OCI-LY1 (cell line): ENCODE data around the gene RAB3C.

Experiments
- H2AFZ ChIP-seq: fragments of 200-600 bp; sonication (generic), shearing (Covaris generic); 2 replicates; pipeline ENCODE4 v1.6.0; 2014; ENCODE audit warnings: antibody characterized with exemption, mild to moderate bottlenecking, low read length
- H3F3A ChIP-seq: fragments of 200-600 bp; sonication (generic), shearing (Covaris generic); 2 replicates; pipeline ENCODE4 v1.6.0; 2014; ENCODE audit warnings: mild to moderate bottlenecking, antibody characterized with exemption, low read length, moderate library complexity; ENCODE audit not compliant: insufficient read depth
- H3K27ac ChIP-seq: fragments of 200-600 bp; sonication (generic); 2 replicates; pipeline ENCODE4 v1.5.1; 2014; ENCODE audit warnings: low read length, mixed run types, mild to moderate bottlenecking, low read depth; ENCODE audit not compliant: poor library complexity, severe bottlenecking
- H3K27me3 ChIP-seq: fragments of 200-600 bp; sonication (generic); 2 replicates; pipeline ENCODE4 v1.6.0; 2014; ENCODE audit warnings: antibody characterized with exemption, mild to moderate bottlenecking, low read length, moderate library complexity; ENCODE audit not compliant: insufficient read depth
- H3K36me3 ChIP-seq: fragments of 200-600 bp; sonication (generic); 2 replicates; pipeline ENCODE4 v1.6.1; 2014; ENCODE audit warnings: mild to moderate bottlenecking, antibody characterized with exemption, low read length, moderate library complexity, mixed read lengths; ENCODE audit not compliant: insufficient read depth
- H3K4me1 ChIP-seq: fragments of 200-600 bp; sonication (generic); 2 replicates; pipeline ENCODE4 v1.5.1; 2014; ENCODE audit warnings: mild to moderate bottlenecking, low read length, moderate library complexity; ENCODE audit not compliant: insufficient read depth, severe bottlenecking
- H3K4me2 ChIP-seq: fragments of 200-600 bp; sonication (generic), shearing (Covaris generic); 2 replicates; pipeline ENCODE4 v1.6.1; 2014; ENCODE audit warnings: low read length
- H3K4me3 ChIP-seq: fragments of 200-600 bp; sonication (generic); 2 replicates; pipeline ENCODE4 v1.5.1; 2014; ENCODE audit warnings: low read length, low read depth, mild to moderate bottlenecking, mixed read lengths; ENCODE audit not compliant: poor library complexity, severe bottlenecking
- H3K79me2 ChIP-seq: fragments of 200-600 bp; shearing (Covaris generic); 2 replicates; pipeline ENCODE4 v1.6.1; 2016; ENCODE audit warnings: mixed run types, low read length, mixed read lengths; ENCODE audit not compliant: insufficient read depth
- H3K9ac ChIP-seq: fragments of 200-600 bp; sonication (generic), shearing (Covaris generic); 2 replicates; pipeline ENCODE4 v1.6.1; 2014; ENCODE audit warnings: mild to moderate bottlenecking, low read length, mixed read lengths
- H3K9me2 ChIP-seq: fragments of 200-600 bp; sonication (generic), shearing (Covaris generic); 2 replicates; pipeline ENCODE4 v1.6.1; 2014; ENCODE audit warnings: low read depth, mild to moderate bottlenecking, low read length, mixed read lengths
- H3K9me3 ChIP-seq: fragments of 200-600 bp; shearing (Covaris generic); 2 replicates; pipeline ENCODE4 v1.6.1; 2014; ENCODE audit warnings: low read length, mixed read lengths
- H4K20me1 ChIP-seq: fragments of 200-600 bp; sonication (generic), shearing (Covaris generic); 2 replicates; pipeline ENCODE4 v1.6.0; 2016; ENCODE audit warnings: mild to moderate bottlenecking, low read length; ENCODE audit not compliant: insufficient read depth
- EZH2 ChIP-seq: fragments of 200-600 bp; sonication (generic), shearing (Covaris generic); IDR thresholded peaks from 2 replicates; pipeline ENCODE4 v1.8.0; 2017; ENCODE audit warnings: borderline replicate concordance, mixed run types, mild to moderate bottlenecking, antibody characterized with exemption, low read length, moderate library complexity, mixed read lengths
- TF ChIP-seq, protein P1 (sequence below): fragments of 200-600 bp; sonication (generic), shearing (Covaris generic); IDR thresholded peaks from 2 replicates; pipeline ENCODE4 v1.5.1; 2017; ENCODE audit warnings: mild to moderate bottlenecking, antibody characterized with exemption, low read length, moderate library complexity, mixed read lengths

RAB3C gene

DNA sequence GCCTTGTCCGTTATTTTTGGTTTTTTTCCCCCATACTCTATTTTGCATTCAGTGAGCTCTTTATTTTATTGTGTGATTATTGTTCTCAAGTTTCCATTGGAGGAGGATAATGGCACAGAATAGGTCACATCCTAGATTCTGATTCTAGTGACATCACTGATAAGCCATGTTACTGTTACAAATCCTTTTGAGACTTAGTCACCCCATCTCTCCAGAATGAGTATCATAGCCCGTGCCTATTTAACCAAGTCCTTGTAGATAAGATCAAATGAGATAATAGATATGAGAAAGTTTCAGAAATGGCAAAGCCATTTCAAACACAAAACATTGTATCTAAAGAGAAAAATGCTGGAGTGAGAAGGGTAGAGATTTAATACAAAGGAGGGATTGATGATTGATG lies 242.6 kb downstream of the RAB3C start:
- H3K9ac ChIP-seq, result no peak overlapping the region
- TF ChIP-seq, protein P1, sequence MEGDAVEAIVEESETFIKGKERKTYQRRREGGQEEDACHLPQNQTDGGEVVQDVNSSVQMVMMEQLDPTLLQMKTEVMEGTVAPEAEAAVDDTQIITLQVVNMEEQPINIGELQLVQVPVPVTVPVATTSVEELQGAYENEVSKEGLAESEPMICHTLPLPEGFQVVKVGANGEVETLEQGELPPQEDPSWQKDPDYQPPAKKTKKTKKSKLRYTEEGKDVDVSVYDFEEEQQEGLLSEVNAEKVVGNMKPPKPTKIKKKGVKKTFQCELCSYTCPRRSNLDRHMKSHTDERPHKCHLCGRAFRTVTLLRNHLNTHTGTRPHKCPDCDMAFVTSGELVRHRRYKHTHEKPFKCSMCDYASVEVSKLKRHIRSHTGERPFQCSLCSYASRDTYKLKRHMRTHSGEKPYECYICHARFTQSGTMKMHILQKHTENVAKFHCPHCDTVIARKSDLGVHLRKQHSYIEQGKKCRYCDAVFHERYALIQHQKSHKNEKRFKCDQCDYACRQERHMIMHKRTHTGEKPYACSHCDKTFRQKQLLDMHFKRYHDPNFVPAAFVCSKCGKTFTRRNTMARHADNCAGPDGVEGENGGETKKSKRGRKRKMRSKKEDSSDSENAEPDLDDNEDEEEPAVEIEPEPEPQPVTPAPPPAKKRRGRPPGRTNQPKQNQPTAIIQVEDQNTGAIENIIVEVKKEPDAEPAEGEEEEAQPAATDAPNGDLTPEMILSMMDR, result no peak
- TF ChIP-seq EZH2, result no peak
- H3K4me1 ChIP-seq, result no peaks in the 10 kb centered on the region
- H2AFZ ChIP-seq, result no peak overlapping the region
- H3K4me2 ChIP-seq, result no peak overlapping the region
- H3K4me3 ChIP-seq, result no peak overlapping the region
- H3F3A ChIP-seq, result no peaks in the 10 kb centered on the region
- H3K36me3 ChIP-seq, result no peaks in the 10 kb centered on the region
- no peaks in the 10 kb centered on the region for H3K9me3 ChIP-seq
- no peaks in the 10 kb centered on the region for H3K27me3 ChIP-seq
- no peaks in the 10 kb centered on the region for H4K20me1 ChIP-seq
- no peaks in the 10 kb centered on the region for H3K79me2 ChIP-seq
- H3K27ac ChIP-seq, result no peak overlapping the region
- H3K9me2 ChIP-seq, result no peaks in the 10 kb centered on the region

DNA sequence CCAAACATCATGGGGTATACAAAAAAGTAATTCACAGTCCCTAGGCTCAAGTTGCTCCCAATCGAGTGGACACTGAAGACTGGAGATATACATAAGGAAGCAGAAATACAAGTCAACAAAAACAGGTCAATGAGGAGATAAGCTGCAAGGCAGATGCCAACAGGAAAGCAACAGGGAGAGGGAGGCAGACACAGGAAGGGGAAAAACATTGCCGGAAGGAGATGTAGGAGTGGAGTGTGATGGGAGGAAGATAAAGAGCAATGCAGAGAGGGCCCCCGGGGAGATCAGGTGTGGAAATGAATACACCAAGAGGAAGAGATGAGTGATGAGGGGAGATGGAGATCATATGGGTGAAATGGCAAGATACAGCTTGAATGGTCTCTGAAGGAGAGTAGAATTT lies 243.0 kb downstream of the RAB3C start:
- no peaks in the 10 kb centered on the region for H4K20me1 ChIP-seq
- H2AFZ ChIP-seq, result no peak overlapping the region
- no peaks in the 10 kb centered on the region for H3F3A ChIP-seq
- H3K27me3 ChIP-seq, result no peaks in the 10 kb centered on the region
- H3K79me2 ChIP-seq, result no peaks in the 10 kb centered on the region
- H3K9me2 ChIP-seq, result no peaks in the 10 kb centered on the region
- H3K9me3 ChIP-seq, result no peaks in the 10 kb centered on the region
- no peak overlapping the region for H3K4me3 ChIP-seq
- H3K27ac ChIP-seq, result no peak overlapping the region
- no peaks in the 10 kb centered on the region for H3K36me3 ChIP-seq
- no peak overlapping the region for H3K9ac ChIP-seq
- H3K4me1 ChIP-seq, result no peaks in the 10 kb centered on the region
- H3K4me2 ChIP-seq, result no peak overlapping the region
- TF ChIP-seq EZH2, result no peak
- TF ChIP-seq, protein P1, result no peak

DNA sequence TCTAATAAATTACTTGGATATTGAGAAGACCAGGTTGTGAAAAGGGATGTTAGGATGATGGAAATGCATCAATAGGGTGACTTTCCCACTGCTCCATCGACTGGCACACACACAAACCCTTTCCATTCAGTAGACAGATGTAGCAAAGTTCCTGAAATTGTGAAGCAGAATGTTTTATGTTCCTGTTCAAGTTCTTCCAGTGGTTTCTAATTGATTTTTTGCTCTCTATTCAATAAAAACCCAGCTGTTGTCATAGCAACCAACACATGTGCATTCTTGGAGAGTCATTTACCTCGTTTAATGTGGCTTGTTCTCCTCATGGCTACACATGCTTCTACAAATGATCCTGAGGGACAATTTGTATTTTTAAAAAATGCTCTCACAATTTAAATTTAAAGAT lies 244.6 kb downstream of the RAB3C start:
- Histone ChIP-seq H3K27ac (no peak overlapping the region), H3K4me3 (no peak overlapping the region), H3K36me3 (no peaks in the 10 kb centered on the region), H3K4me2 (no peak overlapping the region), H3F3A (no peaks in the 10 kb centered on the region), H3K27me3 (no peaks in the 10 kb centered on the region), H4K20me1 (no peaks in the 10 kb centered on the region), H2AFZ (no peak overlapping the region), H3K4me1 (no peaks in the 10 kb centered on the region), H3K9me2 (no peaks in the 10 kb centered on the region), H3K79me2 (no peaks in the 10 kb centered on the region), H3K9ac (no peak overlapping the region), H3K9me3 (no peaks in the 10 kb centered on the region)
- TF ChIP-seq, protein P1, result no peak
- TF ChIP-seq EZH2, result no peak
